H1 (cell line): ENCODE data around the gene ZDHHC11. TPM values are rescaled to one million over a fixed set of nuclear protein-coding genes. Genes with fewer than 3 reads are reported as not detected.

Experiments
- CTCF ChIA-PET: fragments of 300-600 bp; sonication (Branson Sonifier 250); formaldehyde crosslinking; loops from one replicate; lab custom pipeline; 2021; ENCODE audit not compliant: partially characterized antibody; lab: Charles Lee
- POLR2A ChIA-PET: fragments of 300-600 bp; sonication (Branson Sonifier 250); formaldehyde crosslinking; loops from one replicate; lab custom pipeline; 2021; ENCODE audit warnings: inconsistent platforms; ENCODE audit not compliant: partially characterized antibody; lab: Charles Lee
- DNase-seq, 2 experiments: peaks; one replicate each; pipeline versions ENCODE4 v3.0.0 to v3.0.0-alpha.2; 2010 to 2022; ENCODE audit warnings: low spot score in 2 of 2, low read depth in 1 of 2, mixed read lengths in 1 of 2
- FAIRE-seq: peaks from 2 replicates; lab custom pipeline; 2011; peaks lifted over from hg19 to GRCh38; lab: Jason Lieb, UNC
- H2AFZ ChIP-seq: 2 replicates; pipeline ENCODE4 v1.8.1; 2012; ENCODE audit warnings: low read length, inconsistent platforms
- H2AK5ac ChIP-seq: 2 replicates; pipeline ENCODE4 v1.6.1; 2013; ENCODE audit warnings: low read depth, low read length
- H2BK120ac ChIP-seq: replicated peaks from 2 replicates; pipeline ENCODE3; 2013; ENCODE audit warnings: low read depth, low read length, inconsistent platforms
- H2BK12ac ChIP-seq: 2 replicates; pipeline ENCODE4 v1.6.1; 2013; ENCODE audit warnings: low read depth, low read length
- H2BK15ac ChIP-seq: 2 replicates; pipeline ENCODE4 v1.6.1; 2013; ENCODE audit warnings: low read length
- H2BK20ac ChIP-seq: 2 replicates; pipeline ENCODE4 v1.6.1; 2013; ENCODE audit warnings: low read length
- H2BK5ac ChIP-seq: 2 replicates; pipeline ENCODE4 v1.6.1; 2013; ENCODE audit warnings: low read depth, low read length
- H3K14ac ChIP-seq: 2 replicates; pipeline ENCODE4 v1.6.1; 2013; ENCODE audit warnings: inconsistent platforms; ENCODE audit not compliant: insufficient read length
- H3K18ac ChIP-seq: 2 replicates; pipeline ENCODE4 v1.6.1; 2013; ENCODE audit warnings: low read length; ENCODE audit errors: extremely low read depth
- H3K23ac ChIP-seq: 2 replicates; pipeline ENCODE4 v1.6.1; 2013; ENCODE audit warnings: inconsistent platforms; ENCODE audit not compliant: insufficient read length
- H3K23me2 ChIP-seq: 2 replicates; pipeline ENCODE4 v1.6.1; 2013; ENCODE audit warnings: low read depth, low read length
- H3K27ac ChIP-seq: 2 replicates; pipeline ENCODE4 v1.6.1; 2011; ENCODE audit warnings: low read depth, low read length, inconsistent platforms
- H3K27me3 ChIP-seq, 4 experiments: replicated peaks in 1 of 4; 1 replicate in 1 of 4; 2 replicates in 3 of 4; pipeline versions ENCODE4 v1.6.1 to v1.8.1; 2011 to 2013; ENCODE audit warnings: low read length in 3 of 4, mild to moderate bottlenecking in 3 of 4, inconsistent platforms in 2 of 4, mixed read lengths in 2 of 4, moderate library complexity in 1 of 4; ENCODE audit not compliant: control insufficient read depth in 3 of 4, insufficient read depth in 3 of 4; ENCODE audit errors: extremely low read depth in 1 of 4
- H3K36me3 ChIP-seq, 4 experiments: 2 replicates each; pipeline versions ENCODE4 v1.6.1 to v1.8.1; 2011 to 2013; ENCODE audit warnings: mild to moderate bottlenecking in 4 of 4, low read length in 3 of 4, moderate library complexity in 2 of 4, control low read depth in 1 of 4, inconsistent platforms in 1 of 4; ENCODE audit not compliant: insufficient read depth in 4 of 4, control insufficient read depth in 2 of 4
- H3K4ac ChIP-seq: replicated peaks from 2 replicates; pipeline ENCODE3; 2013; ENCODE audit warnings: low read length, low read depth, mixed read lengths, inconsistent platforms; ENCODE audit not compliant: insufficient read length
- H3K4me1 ChIP-seq, 4 experiments: replicated peaks in 1 of 4; 1 replicate in 1 of 4; 2 replicates in 3 of 4; pipeline versions ENCODE4 v1.6.1 to v1.8.1; 2011 to 2013; ENCODE audit warnings: low read length in 3 of 4, inconsistent platforms in 2 of 4, mixed read lengths in 1 of 4; ENCODE audit not compliant: insufficient read depth in 4 of 4, control insufficient read depth in 3 of 4
- H3K4me2 ChIP-seq, 2 experiments: 2 replicates each; pipeline versions ENCODE4 v1.6.1 to v1.8.1; 2011 to 2013; ENCODE audit warnings: low read depth in 2 of 2, low read length in 2 of 2, control low read depth in 1 of 2, inconsistent platforms in 1 of 2, mild to moderate bottlenecking in 1 of 2; ENCODE audit not compliant: insufficient read depth in 1 of 2
- H3K4me3 ChIP-seq, 4 experiments: fragments of 200-600, 300-600 bp in 1 of 4; sonication (generic), shearing (Covaris generic), sonication (Bioruptor Twin) in 1 of 4; 2 replicates each; pipeline versions ENCODE4 v1.5.1 to v1.8.1; 2011 to 2016; ENCODE audit warnings: low read length in 4 of 4, low read depth in 3 of 4, control low read depth in 2 of 4, inconsistent platforms in 2 of 4, mild to moderate bottlenecking in 2 of 4, mixed read lengths in 1 of 4, moderate library complexity in 1 of 4; ENCODE audit not compliant: insufficient read depth in 2 of 4; ENCODE audit errors: extremely low read depth in 1 of 4
- H3K56ac ChIP-seq: replicated peaks from 2 replicates; pipeline ENCODE3; 2013; ENCODE audit warnings: low read depth, mild to moderate bottlenecking, mixed read lengths, low read length, inconsistent platforms; ENCODE audit not compliant: insufficient read length
- H3K79me1 ChIP-seq: 2 replicates; pipeline ENCODE4 v1.6.1; 2013; ENCODE audit warnings: low read depth, low read length, control low read depth
- H3K79me2 ChIP-seq, 2 experiments: 2 replicates each; pipeline versions ENCODE4 v1.6.1 to v1.8.1; 2012 to 2013; ENCODE audit warnings: low read length in 2 of 2, mild to moderate bottlenecking in 2 of 2, inconsistent platforms in 1 of 2; ENCODE audit not compliant: insufficient read depth in 2 of 2, control insufficient read depth in 1 of 2
- H3K9ac ChIP-seq, 4 experiments: replicated peaks in 1 of 4; 1 replicate in 1 of 4; 2 replicates in 3 of 4; pipeline versions ENCODE4 v1.6.1 to v1.8.1; 2011 to 2013; ENCODE audit warnings: low read depth in 3 of 4, low read length in 3 of 4, control low read depth in 2 of 4, mild to moderate bottlenecking in 2 of 4, moderate library complexity in 2 of 4, inconsistent platforms in 1 of 4; ENCODE audit errors: extremely low read depth in 1 of 4
- H3K9me3 ChIP-seq, 2 experiments: 2 replicates each; pipeline versions ENCODE4 v1.6.1 to v1.8.1; 2012 to 2013; ENCODE audit warnings: mild to moderate bottlenecking in 2 of 2, moderate library complexity in 2 of 2, control low read depth in 1 of 2, inconsistent platforms in 1 of 2, low read depth in 1 of 2, low read length in 1 of 2, mixed read lengths in 1 of 2; ENCODE audit not compliant: insufficient read depth in 2 of 2
- H4K20me1 ChIP-seq, 2 experiments: replicated peaks in 1 of 2; 2 replicates each; pipeline versions ENCODE3 to v1.8.1; 2011 to 2013; ENCODE audit warnings: inconsistent platforms in 2 of 2, low read length in 2 of 2, mild to moderate bottlenecking in 1 of 2; ENCODE audit not compliant: insufficient read depth in 2 of 2, control insufficient read depth in 1 of 2
- H4K5ac ChIP-seq: 2 replicates; pipeline ENCODE4 v1.6.1; 2013; ENCODE audit warnings: low read length, low read depth, mixed read lengths, inconsistent platforms; ENCODE audit not compliant: insufficient read length
- H4K8ac ChIP-seq: 2 replicates; pipeline ENCODE4 v1.8.0; 2013; ENCODE audit warnings: mild to moderate bottlenecking, moderate library complexity, low read length, inconsistent platforms; ENCODE audit not compliant: insufficient read depth; ENCODE audit errors: extremely low read depth
- H4K91ac ChIP-seq: replicated peaks from 2 replicates; pipeline ENCODE3; 2013; ENCODE audit warnings: low read length, mixed read lengths, inconsistent platforms; ENCODE audit not compliant: insufficient read length
- CTBP2 ChIP-seq: IDR thresholded peaks from 2 replicates; pipeline ENCODE4 v1.7.0; 2011; ENCODE audit warnings: borderline replicate concordance, mild to moderate bottlenecking, moderate library complexity, mixed read lengths, low read length; ENCODE audit not compliant: insufficient read depth, insufficient read length
- KDM1A ChIP-seq: fragments of 200-600, 300-600 bp; sonication (generic); IDR thresholded peaks from 2 replicates; pipeline ENCODE4 v1.7.1; 2016; ENCODE audit warnings: mild to moderate bottlenecking, low read length, borderline replicate concordance
- WGBS, 2 experiments: shearing (Covaris generic) in 1 of 2; methylation state at CpG; one replicate each; pipeline versions ENCODE4 v1.1.6 to v1.1.7; 2013 to 2015; ENCODE audit warnings: low lambda C conversion rate in 2 of 2, mixed read lengths in 2 of 2, inconsistent platforms in 1 of 2, low coverage in 1 of 2, missing lambda C conversion rate in 1 of 2; ENCODE audit not compliant: insufficient replicate concordance in 2 of 2, insufficient coverage in 1 of 2, insufficient read length in 1 of 2; ENCODE audit errors: extremely low coverage in 1 of 2, missing lambda C conversion rate in 1 of 2; 5-methylcytosine and 5-hydroxymethylcytosine counted together
- polyA plus RNA-seq, 7 experiments: library from polyadenylated mRNA; depleted of rRNA in 3 of 7; stranded (reverse) in 5 of 7; unstranded in 2 of 7; fragments of >200 nt in 5 of 7; fragments of 200-250 nt in 2 of 7; gene quantifications; 1 replicate in 5 of 7; 2 replicates in 1 of 7; 4 replicates in 1 of 7; pipeline versions ENCODE4 v1.2.1 to v1.2.3, GENCODE V29; 2011 to 2013; ENCODE audit warnings: missing spikeins in 2 of 7, mixed read lengths in 2 of 7
- total RNA-seq: library from RNA; stranded (reverse); fragmentation: NEBNext Ultra II Directional; extraction: Animal tissue kit (Norgen Biotek cat#: 25700); gene quantifications from 2 replicates; pipeline ENCODE4 v1.2.1, GENCODE V29; 2021

ZDHHC11 gene
- total and polyA plus RNA-seq, 2 of the 8 experiments (the other 6 are each of a cell fraction or from before 2014, with no cell fraction given): 4.7 to 16.6 TPM

GRCh38 chr5:887947-888637, 37.3 kb upstream of the ZDHHC11 start:
- H3K4me2 ChIP-seq: no peak overlapping the region
- no peak overlapping the region for H4K5ac ChIP-seq
- no peak overlapping the region for H2BK12ac ChIP-seq
- H3K36me3 ChIP-seq: peaks cover 43 to 79% (median 75%) of the 10 kb centered on the region in 4 experiments
- no peaks in the 10 kb centered on the region for H3K27me3 ChIP-seq
- CTCF ChIA-PET: interaction anchor here (1.3 to 6.9 kb wide), 2 partner anchors 14 to 35 kb away, joined by 4 to 38 read pairs; no protein-coding TSS in a partner anchor
- no peaks in the 10 kb centered on the region; a peak in 1 of 4 replicates for H3K9me3 ChIP-seq
- peaks cover 3 to 67% of the 10 kb centered on the region in 2 experiments; a peak in 3 of 4 replicates for H3K79me2 ChIP-seq
- H2BK120ac ChIP-seq: no peak overlapping the region
- H3K14ac ChIP-seq: no peak overlapping the region
- TF ChIP-seq CTBP2 (no peak), KDM1A (no peak)
- no peak for DNase-seq
- no peak overlapping the region for H2AFZ ChIP-seq
- no peak for FAIRE-seq
- H2AK5ac ChIP-seq: no peak overlapping the region
- no peak overlapping the region for H2BK5ac ChIP-seq
- H4K8ac ChIP-seq: no peak overlapping the region
- no peak overlapping the region for H3K18ac ChIP-seq
- H3K27ac ChIP-seq: no peak overlapping the region
- H3K23ac ChIP-seq: no peak overlapping the region
- peaks cover 6% of the 10 kb centered on the region for H3K23me2 ChIP-seq
- no peak overlapping the region for H3K4ac ChIP-seq
- peaks cover 8% of the 10 kb centered on the region; the same call in 1 of the 2 replicates for H3K79me1 ChIP-seq
- no peak overlapping the region for H3K4me3 ChIP-seq
- peaks cover 22 to 28% of the 10 kb centered on the region in 2 experiments for H4K20me1 ChIP-seq
- no peak overlapping the region for H2BK15ac ChIP-seq
- peaks cover 0 to 10% (median 3%) of the 10 kb centered on the region in 4 experiments; a peak in 6 of 7 replicates for H3K4me1 ChIP-seq
- H4K91ac ChIP-seq: no peak overlapping the region
- 97% methylated on average over 14 of the region's 14 CpGs; no CpG with 5 or more reads in 1 of the 2 experiments for WGBS, 2 experiments
- POLR2A ChIA-PET: interaction anchor here (8.8 kb wide), 1 partner anchor 24 kb away, joined by 46 read pairs; no protein-coding TSS in a partner anchor
- no peak overlapping the region for H2BK20ac ChIP-seq
- H3K56ac ChIP-seq: no peak overlapping the region
- no peak overlapping the region for H3K9ac ChIP-seq
